GM12891 (cell line): ENCODE results near the gene PPP5C.

Experiments
- POLR2A ChIP-seq: IDR thresholded peaks from 2 replicates; pipeline ENCODE4 v1.6.1; 2011; ENCODE audit warnings: low read depth, low read length, control low read depth
- POLR2AphosphoS5 ChIP-seq: IDR thresholded peaks from 2 replicates; pipeline ENCODE4 v1.6.1; 2011; ENCODE audit warnings: low read depth, low read length, control low read depth
- POU2F2 ChIP-seq: IDR thresholded peaks from 2 replicates; pipeline ENCODE4 v1.6.1; 2011; ENCODE audit warnings: low read depth, mild to moderate bottlenecking, control low read depth, low read length, moderate library complexity
- TAF1 ChIP-seq: IDR thresholded peaks from 2 replicates; pipeline ENCODE4 v1.6.1; 2011; ENCODE audit warnings: low read depth, low read length, control low read depth

DNA sequence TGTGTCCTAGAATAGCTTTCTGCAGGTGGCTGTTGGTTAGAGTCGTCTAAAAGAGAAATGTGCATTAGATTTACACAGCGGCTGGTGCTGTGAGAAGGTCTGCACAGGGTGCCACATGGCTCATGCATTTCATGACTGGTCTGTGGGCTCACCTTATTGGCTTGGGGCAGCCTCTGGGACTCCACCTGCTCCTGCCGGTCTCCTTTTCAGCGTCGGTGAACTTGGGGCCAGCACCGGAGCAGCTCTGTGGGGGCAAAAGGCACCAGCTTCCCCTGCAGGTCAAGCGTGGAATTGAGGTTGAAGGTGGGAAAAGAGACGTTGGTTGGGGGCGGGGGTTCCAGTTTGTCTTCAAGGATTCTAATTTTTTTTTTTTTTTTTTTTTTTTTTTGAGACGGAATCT is 84.9 kb downstream of the PPP5C start:
- TF ChIP-seq TAF1 = no peak
- no peak for TF ChIP-seq POLR2A
- no peak for TF ChIP-seq POLR2AphosphoS5
- TF ChIP-seq POU2F2 = no peak
